K562 (cell line): ENCODE results near the gene TGM5. TPM values are rescaled to one million over a fixed set of nuclear protein-coding genes. Genes with fewer than 3 reads are reported as not detected.

Experiments
- ATAC-seq: fragments of 200-7000 bp; cut with Tn5 transposase; 3 replicates; pipeline ENCODE4 v1.9.1; 2020; ENCODE audit warnings: moderate library complexity
- BruUV-seq: library from RNA; stranded (reverse); fragments of 400-500 nt; replicated peaks from 2 replicates; lab custom pipeline; 2021; lab: Mats Ljungman, UMichigan
- CTCF ChIA-PET: fragments of 300-600 bp; formaldehyde crosslinking; extraction: SDS; loops from one replicate; lab custom pipeline; 2021; ENCODE audit warnings: low intra/inter-chr PET ratio; lab: Yijun Ruan, JAX
- POLR2A ChIA-PET: fragments of 300-600, 350-650 bp; sonication (Branson Sonifier 250); formaldehyde crosslinking; extraction: SDS; loops from one replicate; lab custom pipeline; 2021; ENCODE audit warnings: antibody characterized with exemption, inconsistent platforms; lab: Yijun Ruan, JAX
- DNase-seq, 4 experiments: peaks; one replicate each; pipeline versions ENCODE4 v3.0.0 to v3.0.0-alpha.2; 2011 to 2018; ENCODE audit warnings: low spot score in 3 of 4, mixed read lengths in 3 of 4; ENCODE audit errors: extremely low read depth in 1 of 4
- FAIRE-seq: peaks from 2 replicates; lab custom pipeline; 2011; peaks lifted over from hg19 to GRCh38; lab: Jason Lieb, UNC
- H2AFZ ChIP-seq: 2 replicates; pipeline ENCODE4 v1.6.0; 2011; ENCODE audit warnings: low read depth, low read length, control low read depth, inconsistent platforms
- H3K27ac ChIP-seq: fragments of 200-600 bp; 3 replicates; pipeline ENCODE4 v1.8.0; 2011; ENCODE audit warnings: low read depth, mild to moderate bottlenecking, control low read depth, inconsistent platforms, low read length, moderate library complexity, mixed read lengths; ENCODE audit errors: extremely low read depth
- H3K27me3 ChIP-seq, 2 experiments: fragments of 300-600 bp in 1 of 2; 2 replicates in 1 of 2; 3 replicates in 1 of 2; pipeline versions ENCODE4 v1.6.0 to v1.8.0; 2011; ENCODE audit warnings: inconsistent platforms in 2 of 2, low read length in 2 of 2, mild to moderate bottlenecking in 1 of 2, mixed read lengths in 1 of 2, moderate library complexity in 1 of 2; ENCODE audit not compliant: control insufficient read depth in 2 of 2, insufficient read depth in 2 of 2
- H3K36me3 ChIP-seq: fragments of 300-600 bp; 3 replicates; pipeline ENCODE4 v1.8.0; 2011; ENCODE audit warnings: mild to moderate bottlenecking, low read length, inconsistent platforms; ENCODE audit not compliant: control insufficient read depth, insufficient read depth
- H3K4me1 ChIP-seq, 2 experiments: fragments of 200-600 bp in 1 of 2; replicated peaks in 1 of 2; 2 replicates in 1 of 2; 3 replicates in 1 of 2; pipeline versions ENCODE4 v1.5.1 to v1.8.0; 2011; ENCODE audit warnings: inconsistent platforms in 2 of 2, low read length in 2 of 2, mild to moderate bottlenecking in 1 of 2, mixed read lengths in 1 of 2, moderate library complexity in 1 of 2; ENCODE audit not compliant: control insufficient read depth in 2 of 2, insufficient read depth in 2 of 2
- H3K4me2 ChIP-seq: 2 replicates; pipeline ENCODE4 v1.6.1; 2011; ENCODE audit warnings: low read length, control low read depth, inconsistent platforms, mixed read lengths; ENCODE audit not compliant: insufficient read depth
- H3K4me3 ChIP-seq: fragments of 200-600 bp; sonication (generic), shearing (Covaris generic); 2 replicates; pipeline ENCODE4 v1.5.1; 2016; ENCODE audit warnings: control low read depth, inconsistent platforms
- H3K79me2 ChIP-seq: fragments of 200-600 bp; 3 replicates; pipeline ENCODE4 v1.8.0; 2011; ENCODE audit warnings: low read length, inconsistent platforms; ENCODE audit not compliant: control insufficient read depth, insufficient read depth
- H3K9ac ChIP-seq, 2 experiments: 2 replicates each; pipeline versions ENCODE4 v1.6.0 to v1.6.1; 2011; ENCODE audit warnings: low read depth in 2 of 2, low read length in 2 of 2, control low read depth in 1 of 2, inconsistent platforms in 1 of 2, mild to moderate bottlenecking in 1 of 2, mixed read lengths in 1 of 2; ENCODE audit not compliant: insufficient read depth in 1 of 2
- H3K9me1 ChIP-seq: one replicate; pipeline ENCODE4 v1.6.0; 2011; ENCODE audit warnings: inconsistent platforms, mild to moderate bottlenecking, low read length, moderate library complexity; ENCODE audit not compliant: control insufficient read depth, insufficient read depth
- H3K9me3 ChIP-seq: replicated peaks from 2 replicates; pipeline ENCODE4 v1.5.1; 2011; ENCODE audit warnings: low read depth, low read length, inconsistent platforms; ENCODE audit not compliant: control insufficient read depth, insufficient read depth
- H4K20me1 ChIP-seq: replicated peaks from 2 replicates; pipeline ENCODE4 v1.6.1; 2011; ENCODE audit warnings: low read length, inconsistent platforms, mixed read lengths; ENCODE audit not compliant: control insufficient read depth, insufficient read depth
- ATF1 ChIP-seq, 2 experiments: fragments of 450-650 bp in 1 of 2; IDR thresholded peaks; 2 replicates each; pipeline ENCODE4 v1.6.1; 2016; ENCODE audit warnings: missing compliant biosample characterization in 1 of 2, missing genetic modification characterization in 1 of 2
- BRF1 ChIP-seq: IDR thresholded peaks from 3 replicates; pipeline ENCODE4 v1.6.1; 2011; ENCODE audit warnings: borderline replicate concordance, mild to moderate bottlenecking; ENCODE audit not compliant: insufficient read length; ENCODE audit errors: extremely low read depth
- BRF2 ChIP-seq: IDR thresholded peaks from 3 replicates; pipeline ENCODE4 v1.6.1; 2011; ENCODE audit warnings: borderline replicate concordance, mild to moderate bottlenecking; ENCODE audit not compliant: insufficient read length, insufficient read depth
- CHD1 ChIP-seq: fragments of 200-600 bp; sonication (generic); IDR thresholded peaks from one replicate; pipeline ENCODE4 v1.6.1; 2012; ENCODE audit warnings: mild to moderate bottlenecking, moderate library complexity, low read length, inconsistent platforms
- E2F3 ChIP-seq: fragments of 250-450 bp; sonication (Bioruptor Pico); IDR thresholded peaks from 2 replicates; pipeline ENCODE4 v1.4.0; 2020; ENCODE audit warnings: mild to moderate bottlenecking
- KLF1 ChIP-seq: fragments of 450-650 bp; IDR thresholded peaks from 2 replicates; pipeline ENCODE4 v1.6.1; 2016; ENCODE audit warnings: missing genetic modification characterization, missing compliant biosample characterization
- POLR2H ChIP-seq: IDR thresholded peaks from 2 replicates; pipeline ENCODE4 v1.6.1; 2016; ENCODE audit warnings: missing genetic modification characterization, low read depth, mild to moderate bottlenecking, control low read depth, missing compliant biosample characterization, moderate library complexity
- PTTG1 ChIP-seq: fragments of 450-650 bp; IDR thresholded peaks from 2 replicates; pipeline ENCODE4 v1.6.1; 2016; ENCODE audit warnings: low read depth, mild to moderate bottlenecking, missing genetic modification characterization, missing compliant biosample characterization
- XRCC3 ChIP-seq: fragments of 450-650 bp; IDR thresholded peaks from 2 replicates; pipeline ENCODE4 v1.6.1; 2017; ENCODE audit warnings: mild to moderate bottlenecking, moderate library complexity
- ZNF12 ChIP-seq: sonication (generic); formaldehyde crosslinking; IDR thresholded peaks from 2 replicates; pipeline ENCODE4 v1.4.0; 2020; ENCODE audit warnings: mild to moderate bottlenecking, missing genetic modification reagents
- ZNF561 ChIP-seq: fragments of 450-650 bp; formaldehyde crosslinking; conservative IDR thresholded peaks from 2 replicates; pipeline ENCODE4 v1.4.0; 2020; ENCODE audit warnings: mild to moderate bottlenecking, moderate library complexity
- ZZZ3 ChIP-seq: fragments of 450-650 bp; IDR thresholded peaks from 2 replicates; pipeline ENCODE4 v1.6.1; 2016; ENCODE audit warnings: antibody characterized with exemption, mild to moderate bottlenecking, moderate library complexity
- WGBS: fragments of 100-300 bp; shearing (Covaris generic); methylation state at CpG from one replicate; pipeline ENCODE4 v1.1.6; 2016; ENCODE audit warnings: low coverage, mixed read lengths; ENCODE audit not compliant: insufficient coverage; ENCODE audit errors: missing lambda C conversion rate; 5-methylcytosine and 5-hydroxymethylcytosine counted together
- in situ Hi-C: fragments of 300-500 bp; cut with MboI; formaldehyde crosslinking; loops from 4 replicates; pipeline ENCODE4 v1.15.0; 2018; ENCODE audit warnings: inconsistent platforms, mixed read lengths
- intact Hi-C: fragments of 100-400 bp; cut with micrococcal nuclease; formaldehyde crosslinking; loops from 2 replicates; pipeline ENCODE4 v1.14.2; 2022
- polyA plus RNA-seq, 8 experiments: library from polyadenylated mRNA; depleted of rRNA in 4 of 8; stranded (reverse) in 5 of 8; unstranded in 3 of 8; fragments of >200 nt; fragmentation: Nextera tagmentation in 2 of 8; fragmentation: Illumina TruSeq in 1 of 8; extraction: Ambion mirVana in 2 of 8; extraction: Trizol in 1 of 8; gene quantifications; 2 replicates each; pipeline versions ENCODE4 v1.2.1 to v1.2.3, GENCODE V29; 2011 to 2014; ENCODE audit warnings: inconsistent platforms in 1 of 8, missing spikeins in 1 of 8
- total RNA-seq, 7 experiments: library from RNA; depleted of rRNA in 6 of 7; stranded (reverse); fragments of >200 nt in 6 of 7; fragmentation: Illumina TruSeq in 2 of 7; extraction: Trizol in 2 of 7; gene quantifications; 2 replicates each; pipeline versions ENCODE4 v1.2.1 to v1.2.3, GENCODE V29; 2011 to 2021; ENCODE audit warnings: low replicate concordance in 1 of 7
- TF ChIP-seq, protein P1 (sequence below): IDR thresholded peaks from 2 replicates; pipeline ENCODE4 v1.6.1; 2014; ENCODE audit warnings: antibody characterized with exemption

The TGM5 gene
- total and polyA plus RNA-seq, 9 of the 15 experiments (the other 6 are each of a cell fraction or from before 2014, with no cell fraction given) = 0.03 to 0.10 (median 0.07) TPM; not detected in 6

DNA sequence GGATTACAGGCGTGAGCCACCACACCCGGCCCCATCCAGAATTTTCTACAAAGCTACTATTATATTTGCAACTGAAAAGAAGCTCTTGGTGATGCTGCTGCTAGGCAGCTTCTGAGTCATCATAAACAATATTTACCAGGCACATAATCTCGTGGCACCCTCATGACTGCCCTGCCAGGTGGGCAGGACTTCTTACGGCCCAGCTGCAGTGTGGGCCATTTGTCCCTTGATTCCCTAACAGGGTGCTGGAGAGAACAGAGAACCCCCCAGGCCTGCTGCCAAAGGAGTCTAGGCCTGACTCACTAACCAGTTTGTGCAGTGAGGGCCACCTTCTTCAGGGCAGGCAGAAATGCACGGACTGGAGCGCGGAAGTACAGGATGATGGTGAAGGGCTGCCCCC, 50.8 kb downstream of the TGM5 start:
- no peak overlapping the region for H3K4me3 ChIP-seq
- H3K4me2 ChIP-seq = no peak overlapping the region
- no peak for DNase-seq
- H3K9ac ChIP-seq = 0 out of 4 replicates have a peak overlapping the region, but pooled peaks of 1 of the 2 experiments have one; percentile 46
- H4K20me1 ChIP-seq = no peaks in the 10 kb centered on the region
- no peak for ATAC-seq
- no peaks in the 10 kb centered on the region for H3K27me3 ChIP-seq
- ChIA-PET POLR2A (interaction anchor here (0.9 to 1.5 kb wide), 3 partner anchors 10 to 77 kb away, joined by 3 to 7 read pairs (median 5); no protein-coding TSS in a partner anchor), CTCF (no interaction called here)
- no peaks in the 10 kb centered on the region; the same call in 1 of the 2 replicates for H3K9me3 ChIP-seq
- H2AFZ ChIP-seq = no peak overlapping the region
- no peak for FAIRE-seq
- intact Hi-C loops (no loop called here), in situ Hi-C loops (no loop called here)
- TF ChIP-seq PTTG1 (tag) (no peak), E2F3 (CRISPR knock-in tag) (no peak), POLR2H (no peak), KLF1 (tag) (no peak)
- H3K36me3 ChIP-seq = no peaks in the 10 kb centered on the region
- no peaks in the 10 kb centered on the region for H3K9me1 ChIP-seq
- no TSS peak for BruUV-seq
- 74% methylated on average over 5 of the region's 7 CpGs for WGBS
- peaks cover 21 to 27% of the 10 kb centered on the region in 2 experiments; a peak in 4 of 5 replicates for H3K4me1 ChIP-seq
- no peaks in the 10 kb centered on the region for H3K79me2 ChIP-seq
- H3K27ac ChIP-seq = no peak overlapping the region

GRCh38 chr15:43214592-43215295, 52.0 kb downstream of the TGM5 start:
- no peak for DNase-seq
- 73% methylated on average over 6 of the region's 6 CpGs for WGBS
- H4K20me1 ChIP-seq = no peaks in the 10 kb centered on the region
- H3K27ac ChIP-seq = no peak overlapping the region
- H3K79me2 ChIP-seq = no peaks in the 10 kb centered on the region
- FAIRE-seq = no peak
- peaks cover 12 to 17% of the 10 kb centered on the region in 2 experiments; a peak in 4 of 5 replicates for H3K4me1 ChIP-seq
- H3K9ac ChIP-seq = 0 out of 4 replicates have a peak overlapping the region, but pooled peaks of 1 of the 2 experiments have one; percentile 3
- H3K4me2 ChIP-seq = no peak overlapping the region
- intact Hi-C loops (no loop called here), in situ Hi-C loops (no loop called here)
- no peaks in the 10 kb centered on the region; the same call in 1 of the 2 replicates for H3K9me3 ChIP-seq
- H2AFZ ChIP-seq = no peak overlapping the region
- no peak overlapping the region for H3K4me3 ChIP-seq
- ATAC-seq = no peak
- H3K27me3 ChIP-seq = no peaks in the 10 kb centered on the region
- no peaks in the 10 kb centered on the region for H3K36me3 ChIP-seq
- BruUV-seq = no TSS peak
- ChIA-PET POLR2A (interaction anchor here (1.4 to 2.2 kb wide), 2 partner anchors 10 to 19 kb away, joined by 3 to 10 read pairs; no protein-coding TSS in a partner anchor), CTCF (no interaction called here)
- no peaks in the 10 kb centered on the region for H3K9me1 ChIP-seq
- no peak for TF ChIP-seq ZNF12 (CRISPR knock-in tag)
- no peak for TF ChIP-seq BRF2
- TF ChIP-seq, protein P1, sequence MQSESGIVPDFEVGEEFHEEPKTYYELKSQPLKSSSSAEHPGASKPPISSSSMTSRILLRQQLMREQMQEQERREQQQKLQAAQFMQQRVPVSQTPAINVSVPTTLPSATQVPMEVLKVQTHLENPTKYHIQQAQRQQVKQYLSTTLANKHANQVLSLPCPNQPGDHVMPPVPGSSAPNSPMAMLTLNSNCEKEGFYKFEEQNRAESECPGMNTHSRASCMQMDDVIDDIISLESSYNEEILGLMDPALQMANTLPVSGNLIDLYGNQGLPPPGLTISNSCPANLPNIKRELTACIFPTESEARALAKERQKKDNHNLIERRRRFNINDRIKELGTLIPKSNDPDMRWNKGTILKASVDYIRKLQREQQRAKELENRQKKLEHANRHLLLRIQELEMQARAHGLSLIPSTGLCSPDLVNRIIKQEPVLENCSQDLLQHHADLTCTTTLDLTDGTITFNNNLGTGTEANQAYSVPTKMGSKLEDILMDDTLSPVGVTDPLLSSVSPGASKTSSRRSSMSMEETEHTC = no peak
- no peak for TF ChIP-seq XRCC3
- TF ChIP-seq ATF1 (CRISPR knock-in tag; IDR thresholded peaks at IDR 0.05) = no peak
- TF ChIP-seq ATF1 (tag; IDR thresholded peaks at IDR 0.05) = no peak
- no peak for TF ChIP-seq BRF1
- TF ChIP-seq CHD1 = no peak
- TF ChIP-seq ZZZ3 = no peak
- no peak for TF ChIP-seq ZNF561 (CRISPR knock-in tag)
